HG03378 (cell line): ENCODE data around the gene WDR17.
"Not testable (repeated sequence)": the region's sequence is repeated elsewhere in the genome, so short reads cannot be mapped to it uniquely, and the experiment has no call there.

Experiments
- ATAC-seq: cut with Tn5 transposase; IDR thresholded peaks from one replicate; pipeline ENCODE4 v1.9.1; 2021; ENCODE audit warnings: mild to moderate bottlenecking, moderate library complexity; ENCODE audit not compliant: unreplicated experiment

WDR17 gene

DNA sequence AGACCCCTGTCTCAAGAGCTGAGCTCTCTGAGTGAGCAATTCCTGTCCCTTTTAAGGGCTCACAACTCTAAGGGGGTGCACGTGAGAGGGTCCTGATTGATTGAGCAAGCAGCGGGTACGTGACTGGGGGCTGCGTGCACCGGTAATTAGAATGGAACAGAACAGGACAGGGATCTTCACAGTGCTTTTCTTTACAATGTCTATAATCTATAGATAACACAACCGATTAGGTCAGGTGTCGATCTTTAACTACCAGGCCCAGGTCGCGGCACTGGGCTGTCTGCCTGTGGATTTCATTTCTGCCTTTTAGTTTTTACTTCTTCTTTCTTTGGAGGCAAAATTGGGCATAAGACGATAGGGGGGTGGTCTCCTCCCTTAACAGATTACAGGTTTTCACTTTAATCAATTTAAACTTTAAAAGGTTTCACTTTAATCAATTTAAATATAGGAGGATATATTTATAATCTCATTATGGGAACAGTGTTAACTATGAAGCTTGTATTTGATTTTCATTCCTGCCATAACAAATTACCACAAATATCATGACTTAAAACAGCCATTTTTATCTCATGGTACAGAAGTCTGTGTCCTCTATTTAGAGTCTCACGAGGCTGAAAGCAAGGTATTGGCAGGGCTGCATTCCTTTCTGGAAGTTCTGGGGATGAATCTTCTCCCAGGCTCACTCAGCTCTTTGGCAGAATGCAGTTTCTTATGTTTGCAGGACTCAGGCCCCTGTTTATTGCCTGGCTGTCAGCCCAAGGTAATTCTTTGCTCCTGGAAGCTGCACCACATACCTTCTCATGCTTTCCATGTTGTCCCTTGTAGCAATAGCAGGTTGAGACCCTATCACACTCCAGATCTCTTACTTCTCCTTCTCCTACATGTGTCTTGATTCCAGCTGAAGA lies 124.5 kb downstream of the WDR17 start:
- ATAC-seq: no peak

DNA sequence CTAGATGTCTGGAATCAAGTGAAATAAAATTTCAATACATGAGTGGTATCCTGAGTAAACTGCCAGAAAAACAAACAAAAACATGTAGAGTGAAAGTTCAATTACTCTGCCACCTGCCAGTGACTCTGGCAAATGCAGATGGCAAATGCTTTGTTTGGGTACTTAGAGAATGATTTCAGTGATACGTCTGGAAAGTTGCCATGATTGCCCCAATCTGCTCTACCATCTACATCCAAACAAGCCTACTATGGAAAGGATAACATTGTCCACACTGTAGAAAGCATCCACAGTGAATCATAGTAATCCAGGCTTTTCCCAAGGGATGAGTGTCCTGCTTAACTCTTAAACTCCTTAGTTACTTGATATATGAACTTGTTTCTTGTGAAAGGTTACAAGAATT lies 126.3 kb downstream of the WDR17 start:
- no peak for ATAC-seq

- ATAC-seq: no peak
Measured at GRCh38 chr4:176193126-176193525, 127.5 kb downstream of the WDR17 start.

- ATAC-seq: no peak
Measured at GRCh38 chr4:176193938-176194337, 128.3 kb downstream of the WDR17 start.

DNA sequence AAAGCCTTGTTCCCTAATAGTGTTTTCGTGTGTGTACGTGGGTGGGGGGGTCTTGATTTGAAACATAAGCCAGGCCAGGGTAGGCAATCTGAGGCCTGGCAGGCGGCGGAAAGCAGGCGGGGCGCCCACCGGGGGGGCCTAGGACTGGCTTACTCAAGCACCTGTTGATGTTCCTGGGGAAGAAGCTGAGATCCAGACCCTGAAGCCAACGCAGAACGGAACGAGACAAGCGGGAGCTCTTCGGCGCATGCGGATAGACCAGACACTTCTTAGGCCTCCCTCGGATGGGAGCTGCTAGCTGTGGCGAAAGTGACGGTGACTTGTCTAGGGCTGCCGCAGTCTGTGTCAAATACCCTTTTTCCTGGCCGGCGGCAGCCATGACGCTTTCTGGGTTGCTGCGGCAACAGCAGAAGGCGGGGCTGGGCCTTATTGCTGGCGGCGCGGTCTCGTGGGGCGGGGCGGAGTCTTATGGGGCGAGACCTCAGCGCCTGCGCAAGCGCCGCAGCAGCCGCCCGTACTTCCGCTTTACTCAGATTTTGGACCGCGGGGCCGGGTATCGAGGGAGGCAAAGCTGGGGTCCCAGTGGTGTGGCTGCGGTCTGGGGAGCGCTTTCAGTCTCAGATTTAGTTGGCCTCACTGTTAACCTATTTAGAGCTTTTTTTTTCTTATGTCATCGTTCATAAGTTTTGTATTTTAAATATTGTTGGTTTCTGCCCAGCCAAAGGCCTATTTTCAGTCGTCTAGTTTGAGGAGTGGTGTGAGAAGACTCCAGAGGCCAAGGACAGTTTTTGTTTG lies 129.7 kb downstream of the WDR17 start, which contains the start of gene SPATA4:
SPATA4 (minus strand) TSS at position 402 of the 795 bp plus-strand sequence; CDS start at position 379, 23 bp downstream.
- ATAC-seq: peak; percentile 96

GRCh38 chr4:176198316-176198903 lies 132.8 kb downstream of the WDR17 start:
- ATAC-seq: no peak

DNA sequence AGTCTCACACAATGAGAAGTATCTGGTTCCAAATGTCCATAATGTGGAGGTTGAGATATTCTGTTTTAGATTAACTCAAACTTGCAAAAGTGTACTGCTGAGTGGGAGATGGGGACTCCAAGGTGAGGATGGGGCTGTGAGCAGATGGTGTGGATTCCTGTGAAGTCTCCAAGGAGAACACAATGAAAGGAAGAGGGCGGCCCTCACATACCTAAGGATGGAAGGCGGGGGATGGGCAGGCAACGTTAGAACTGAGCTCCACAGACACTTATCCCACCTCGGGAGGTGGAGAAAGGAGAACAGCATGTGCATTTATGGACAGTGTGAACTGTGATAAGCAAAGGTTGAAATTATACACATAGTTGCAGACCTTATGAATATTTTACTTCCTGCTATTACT lies 139.7 kb downstream of the WDR17 start:
- ATAC-seq: no peak

DNA sequence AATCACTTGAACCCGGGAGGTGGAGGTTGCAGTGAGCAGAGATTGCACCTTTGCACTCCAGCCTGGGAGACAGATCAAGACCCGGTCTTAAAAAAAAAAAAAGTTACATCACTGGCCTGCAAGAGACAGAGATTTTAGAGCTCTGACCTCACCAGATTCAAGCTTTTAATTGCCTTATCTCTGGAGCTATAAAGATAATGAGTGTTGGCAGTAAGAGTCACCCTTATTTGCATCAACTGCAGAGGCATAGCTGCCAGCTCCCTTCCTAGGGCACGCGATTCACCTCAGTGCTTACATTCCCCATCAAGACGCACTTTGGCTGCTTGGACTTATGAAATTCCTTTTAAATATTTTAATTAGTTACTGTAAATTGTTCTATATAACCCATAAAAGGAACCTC lies 142.2 kb downstream of the WDR17 start:
- no peak for ATAC-seq

- ATAC-seq: no peak
Measured at GRCh38 chr4:176209535-176209934, 143.9 kb downstream of the WDR17 start.

- ATAC-seq: no peak
Measured at GRCh38 chr4:176210101-176210500, 144.5 kb downstream of the WDR17 start.

GRCh38 chr4:176210579-176211296 lies 145.1 kb downstream of the WDR17 start:
- ATAC-seq: no peak

DNA sequence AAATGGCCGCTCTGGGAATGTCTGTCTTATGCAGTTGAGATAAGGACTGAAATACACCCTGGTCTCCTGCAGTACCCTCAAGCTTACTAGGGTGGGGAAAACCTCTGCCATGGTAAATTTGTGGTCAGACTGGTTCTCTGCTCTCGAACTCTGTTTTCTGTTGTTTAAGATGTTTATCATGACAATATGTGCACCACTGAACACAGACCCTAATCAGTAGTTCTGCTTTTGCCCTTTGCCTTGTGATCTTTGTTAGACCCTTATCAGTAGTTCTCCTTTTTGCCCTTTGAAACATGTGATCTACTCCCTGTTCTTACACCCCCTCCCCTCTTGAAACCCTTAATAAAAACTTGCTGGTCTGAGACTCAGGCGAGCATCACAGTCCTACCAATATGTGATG lies 146.7 kb downstream of the WDR17 start:
- not testable (repeated sequence) for ATAC-seq

DNA sequence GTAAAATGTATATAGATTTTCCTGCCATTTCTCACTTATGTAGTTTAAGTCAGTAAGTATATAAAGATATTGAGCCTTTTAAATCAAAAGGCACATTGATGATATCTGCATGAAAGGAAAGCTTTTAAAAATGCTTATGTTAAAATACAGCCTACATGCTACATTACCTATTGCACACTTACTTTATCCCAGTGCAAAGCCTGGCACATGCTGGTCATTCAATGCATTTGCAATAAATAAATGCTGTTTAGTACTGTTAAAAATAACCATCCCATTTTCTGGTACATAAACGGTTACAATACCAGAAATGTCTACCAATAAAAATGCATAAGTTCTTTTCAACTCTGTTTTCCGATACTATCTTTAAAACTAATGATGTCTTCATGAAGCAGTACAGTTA lies 151.9 kb downstream of the WDR17 start:
- ATAC-seq: no peak

DNA sequence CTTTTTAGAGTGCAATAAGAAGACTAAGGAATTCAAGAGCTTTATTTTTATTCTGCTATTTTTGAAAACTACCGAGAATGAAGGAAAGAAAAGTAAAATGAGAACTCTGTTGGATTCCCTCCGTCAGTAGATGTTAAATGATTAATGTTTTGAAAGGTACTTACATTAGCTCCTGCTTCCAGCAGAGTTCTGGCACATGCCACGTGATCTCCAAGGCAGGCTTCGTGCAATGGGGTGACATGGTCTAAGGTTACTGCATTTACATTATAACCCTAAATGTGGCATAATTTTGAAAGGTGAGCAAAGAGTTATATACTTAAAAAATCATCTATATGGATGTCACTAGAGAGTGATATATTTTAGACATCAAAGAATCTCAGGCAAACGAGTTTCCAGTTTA lies 156.5 kb downstream of the WDR17 start:
- no peak for ATAC-seq

- no peak for ATAC-seq
Measured at GRCh38 chr4:176223561-176223960, 157.9 kb downstream of the WDR17 start.

DNA sequence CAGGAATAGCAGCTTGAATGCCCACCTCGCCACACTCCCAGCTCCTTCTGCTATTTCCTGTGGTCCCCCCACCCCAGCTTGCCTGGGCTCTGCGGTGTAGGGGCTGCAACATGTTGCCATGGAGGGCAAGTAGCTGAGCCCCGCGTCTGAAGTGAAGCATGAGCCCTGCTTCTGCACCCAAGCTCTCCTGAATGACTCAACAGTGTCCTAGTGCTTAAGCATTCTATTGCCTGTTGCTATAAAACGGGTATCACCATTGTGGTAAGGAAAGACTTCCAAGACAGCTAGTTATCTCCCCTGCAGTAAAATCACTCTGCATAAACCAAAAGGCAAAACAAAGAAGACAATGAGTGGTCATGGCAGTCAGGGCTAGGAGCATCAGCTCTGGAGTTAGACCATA lies 161.1 kb downstream of the WDR17 start:
- no peak for ATAC-seq

DNA sequence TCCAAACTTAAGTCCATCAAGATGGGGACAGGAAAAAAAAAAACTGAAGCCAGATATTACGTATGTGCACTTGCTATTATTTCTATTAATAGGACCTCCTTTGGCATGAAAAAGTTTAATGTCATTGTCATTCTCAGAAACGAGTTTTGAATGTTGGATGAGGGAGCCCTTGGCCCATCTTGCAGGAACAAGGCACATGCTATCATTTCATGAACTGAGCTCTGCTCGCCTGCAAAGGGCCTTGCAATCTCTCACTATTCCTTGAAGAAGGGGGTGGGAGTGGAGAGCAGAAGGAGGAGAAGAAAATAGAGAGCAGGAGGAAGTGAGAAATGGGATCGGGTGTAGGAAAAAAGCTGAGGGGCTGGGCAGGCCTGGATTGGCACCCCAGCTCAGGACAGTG lies 164.0 kb downstream of the WDR17 start:
- no peak for ATAC-seq
